DMS53 treated with DMSO at 0.1 percent for 48 hours (cell line): Measurements from ENCODE around the gene SLC22A14.
"Not testable (repeated sequence)": the region's sequence is repeated elsewhere in the genome, so short reads cannot be mapped to it uniquely, and the experiment has no call there.

Experiments
- DNase-seq: peaks from one replicate; lab custom pipeline; 2025; ENCODE audit not compliant: unreplicated experiment; lab: John Stamatoyannopoulos, UW

Gene SLC22A14

DNA sequence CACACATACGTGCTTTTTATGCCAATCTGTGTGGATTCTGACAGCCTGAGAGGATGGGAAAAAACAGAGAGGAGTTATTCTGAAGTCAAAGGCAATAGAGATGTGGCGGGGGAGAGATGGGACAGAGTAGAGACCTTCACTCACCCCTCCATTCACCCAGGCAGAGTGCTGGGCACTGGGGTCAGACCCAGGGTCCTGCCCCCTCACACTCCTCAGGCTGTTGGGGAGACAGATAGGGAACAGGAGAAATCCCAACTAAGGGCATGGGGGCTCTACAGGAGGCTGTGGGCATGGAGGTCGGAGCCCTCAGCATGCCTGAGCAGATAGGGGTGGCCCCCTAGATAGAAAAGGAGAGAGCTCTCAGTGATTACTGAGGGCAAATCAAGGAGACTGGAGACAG is 30.3 kb downstream of the SLC22A14 start:
- DNase-seq, result no peak

DNA sequence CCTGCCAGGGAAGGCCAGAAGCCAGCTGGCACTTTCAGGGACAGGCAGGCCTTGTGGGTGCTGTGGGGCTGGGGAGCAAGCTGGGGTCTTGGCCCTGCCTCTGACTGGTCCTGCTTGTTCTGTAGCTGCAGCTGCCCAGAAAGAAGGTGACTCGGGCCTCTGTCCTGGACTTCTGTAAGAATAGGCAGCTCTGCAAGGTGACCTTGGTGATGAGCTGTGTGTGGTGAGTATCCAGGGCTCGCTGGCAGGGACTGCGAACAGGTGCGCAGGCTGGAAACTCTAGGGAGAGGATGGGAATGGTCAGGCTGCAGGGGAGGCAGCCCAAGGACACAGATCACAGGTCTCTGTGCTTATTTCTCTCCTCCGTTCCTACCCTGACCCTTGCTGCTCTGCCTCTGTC is 31.2 kb downstream of the SLC22A14 start:
- no peak for DNase-seq

DNA sequence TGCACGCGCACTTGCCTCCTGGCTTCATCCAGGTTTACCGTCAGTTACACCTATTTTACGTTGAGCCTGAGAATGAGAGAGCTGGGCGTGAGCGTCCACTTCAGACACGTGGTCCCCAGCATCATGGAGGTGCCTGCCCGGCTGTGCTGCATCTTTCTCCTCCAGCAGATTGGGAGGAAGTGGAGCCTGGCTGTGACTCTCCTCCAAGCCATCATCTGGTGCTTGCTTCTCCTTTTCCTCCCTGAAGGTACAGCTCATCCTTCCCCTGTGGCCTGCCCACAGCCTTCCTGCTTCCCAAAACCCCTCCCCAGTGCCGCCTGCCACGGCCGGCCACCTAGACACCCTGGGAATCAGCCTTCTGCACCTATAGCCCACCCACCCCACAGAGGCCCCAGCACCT is 31.6 kb downstream of the SLC22A14 start:
- DNase-seq, result no peak

DNA sequence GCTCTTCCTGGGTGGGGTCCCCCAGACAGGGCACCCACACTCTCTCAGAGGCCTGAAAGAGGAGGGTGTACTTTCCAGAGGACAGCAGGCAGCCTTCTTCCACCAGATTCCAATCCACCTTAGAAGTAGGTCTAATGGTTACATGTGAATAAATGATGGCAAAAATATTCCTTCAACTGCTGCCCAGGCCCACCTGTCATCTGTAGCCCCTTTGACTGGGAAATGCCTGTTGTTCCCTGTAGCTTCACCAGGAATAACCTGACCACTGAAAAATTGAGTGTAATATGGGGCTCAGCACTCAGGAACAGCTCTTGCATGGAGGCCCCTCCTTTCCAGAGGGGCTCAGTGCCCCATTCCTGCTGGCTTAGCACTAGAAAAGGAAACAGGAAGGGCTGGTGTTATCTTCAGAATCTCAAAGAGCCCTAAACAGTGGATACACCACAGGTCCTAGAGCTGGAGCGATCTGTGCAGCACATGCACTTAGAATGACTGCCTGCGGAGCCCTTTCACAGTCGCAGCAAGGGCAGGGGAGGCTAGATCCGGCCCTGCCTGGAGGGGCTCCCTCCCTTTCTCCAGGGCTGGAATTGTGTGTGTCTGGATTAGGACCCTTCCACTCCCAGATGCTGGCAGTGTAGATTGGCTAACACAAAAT is 32.1 kb downstream of the SLC22A14 start:
- no peak for DNase-seq

DNA sequence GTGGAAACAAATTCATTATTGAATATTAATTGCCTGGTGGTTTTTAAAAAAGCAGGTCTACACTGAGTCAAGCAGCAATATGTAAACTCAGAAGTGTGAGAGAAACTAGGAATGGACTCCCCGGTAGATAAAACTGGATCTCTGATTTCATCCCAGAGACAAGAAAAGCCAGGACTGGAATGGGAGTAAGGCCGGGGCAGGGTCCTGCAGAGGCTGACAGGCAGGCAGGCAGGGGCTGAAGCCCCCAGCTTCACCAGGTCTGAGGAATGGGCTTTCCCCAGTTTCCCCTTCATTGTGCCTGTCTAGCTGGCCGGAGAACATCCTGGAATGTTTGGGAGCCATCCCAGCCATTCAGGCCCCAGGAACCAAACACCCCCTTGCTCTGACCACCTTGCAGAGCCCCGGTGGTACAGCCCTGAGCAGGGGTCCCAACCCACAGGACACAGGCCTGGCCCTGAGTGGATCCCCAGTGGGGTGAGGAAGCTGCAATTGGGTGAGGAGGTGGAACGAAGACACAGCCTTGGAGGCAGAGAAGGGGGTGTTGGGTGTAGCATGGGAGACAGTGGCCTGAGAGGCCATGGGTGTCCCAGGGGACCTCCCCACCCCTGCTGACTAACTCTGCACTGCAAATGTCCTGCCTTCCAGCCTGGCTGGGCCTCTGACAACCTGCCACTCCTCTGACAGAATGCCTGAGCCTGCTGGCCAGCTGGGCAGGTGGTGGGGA is 32.8 kb downstream of the SLC22A14 start:
- no peak for DNase-seq

DNA sequence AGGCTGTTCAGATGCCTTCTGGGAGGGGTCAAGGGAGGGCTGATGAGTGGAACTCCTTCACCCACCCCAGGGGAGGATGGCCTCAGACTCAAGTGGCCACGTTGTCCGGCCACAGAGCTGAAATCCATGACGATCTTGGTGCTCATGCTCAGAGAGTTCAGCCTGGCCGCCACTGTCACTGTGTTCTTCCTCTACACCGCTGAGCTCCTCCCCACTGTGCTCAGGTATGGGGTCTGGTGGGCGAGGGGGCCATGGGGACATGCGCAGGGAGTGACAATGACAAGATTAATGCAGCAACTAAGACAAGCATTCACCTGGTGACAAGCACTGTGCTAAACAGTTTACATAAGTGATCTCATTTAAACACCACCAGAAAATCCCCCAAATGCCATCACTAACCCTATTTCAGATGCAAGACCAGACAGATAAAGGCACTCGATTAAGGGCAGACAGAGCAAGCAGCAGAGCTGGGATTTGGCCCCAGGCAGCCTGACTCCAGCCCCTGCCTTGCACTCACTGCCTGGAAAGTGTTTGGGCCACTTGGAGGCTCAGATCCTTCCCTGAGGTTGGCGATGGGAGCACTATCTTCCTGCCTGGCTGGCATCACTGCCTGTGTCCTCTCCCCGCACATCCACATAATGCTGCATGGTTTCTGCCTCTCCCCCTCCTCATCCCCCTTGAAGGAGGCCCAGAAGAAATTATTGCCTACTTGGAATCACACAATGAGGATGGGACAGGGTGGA is 33.6 kb downstream of the SLC22A14 start:
- DNase-seq, result no peak

DNA sequence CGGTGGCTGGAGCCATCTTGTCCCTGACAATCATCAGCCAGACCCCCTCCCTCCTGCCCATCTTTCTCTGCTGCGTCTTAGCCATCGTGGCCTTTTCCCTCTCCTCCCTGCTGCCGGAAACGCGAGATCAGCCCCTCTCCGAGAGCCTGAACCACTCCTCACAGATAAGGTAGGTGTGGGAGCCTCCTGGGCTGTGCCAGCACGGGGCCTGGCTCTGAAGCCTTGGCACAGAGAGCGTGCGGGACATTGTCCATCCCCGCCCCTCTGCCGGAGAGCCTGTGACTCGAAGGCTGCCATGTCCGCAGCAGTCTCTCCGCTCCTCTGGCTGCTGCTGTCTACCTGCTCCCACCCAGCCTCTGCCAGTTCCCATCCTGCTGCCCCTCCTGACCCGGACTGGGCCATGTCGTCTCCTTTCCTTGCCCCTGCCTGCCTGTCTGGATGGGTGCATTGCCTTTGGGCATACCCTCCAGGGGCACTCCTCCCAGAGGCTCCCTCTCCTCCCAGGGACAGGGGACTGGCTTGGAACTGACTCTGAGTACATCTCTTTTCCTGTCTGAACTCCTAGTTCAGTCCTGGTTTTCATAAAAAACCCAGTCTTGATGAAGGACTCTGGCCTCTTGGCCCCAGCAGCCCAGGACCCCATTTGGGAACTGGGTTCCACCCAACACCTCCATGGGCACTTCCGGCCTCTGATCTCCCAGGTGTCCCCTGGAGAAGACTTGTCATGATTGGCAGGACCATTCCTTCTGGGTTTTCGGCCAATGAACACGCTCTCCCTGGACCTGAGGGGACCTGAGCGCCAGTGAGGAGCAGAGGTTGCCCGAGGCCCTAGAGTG is 34.5 kb downstream of the SLC22A14 start:
- no peak for DNase-seq

DNA sequence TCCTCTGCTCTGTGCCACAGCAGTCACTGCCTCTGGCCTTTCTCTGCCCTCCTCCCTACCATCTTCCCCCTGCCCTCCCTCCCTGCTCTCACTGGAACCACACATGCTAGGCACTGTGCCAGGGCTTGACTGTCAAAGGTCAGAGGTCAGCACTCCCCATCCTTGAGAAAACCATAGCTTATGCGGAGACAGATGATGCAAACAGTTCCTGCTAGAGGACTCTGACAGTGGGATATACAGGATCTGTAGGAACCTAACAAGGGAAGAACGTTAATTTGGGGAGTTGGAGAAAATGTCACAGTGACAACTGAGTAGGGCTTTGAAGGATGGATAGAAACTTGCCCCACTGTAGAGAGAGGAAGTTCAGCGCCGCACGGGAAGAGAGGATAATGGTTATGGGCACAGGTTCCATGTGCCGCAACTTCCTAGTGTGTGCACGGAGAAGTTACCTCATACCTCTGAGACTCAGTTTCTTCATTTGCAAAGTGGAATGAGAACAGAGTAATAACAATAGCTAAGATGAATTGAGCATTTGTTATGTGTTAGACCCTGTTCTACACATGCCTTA is 35.2 kb downstream of the SLC22A14 start:
- DNase-seq, result no peak

DNA sequence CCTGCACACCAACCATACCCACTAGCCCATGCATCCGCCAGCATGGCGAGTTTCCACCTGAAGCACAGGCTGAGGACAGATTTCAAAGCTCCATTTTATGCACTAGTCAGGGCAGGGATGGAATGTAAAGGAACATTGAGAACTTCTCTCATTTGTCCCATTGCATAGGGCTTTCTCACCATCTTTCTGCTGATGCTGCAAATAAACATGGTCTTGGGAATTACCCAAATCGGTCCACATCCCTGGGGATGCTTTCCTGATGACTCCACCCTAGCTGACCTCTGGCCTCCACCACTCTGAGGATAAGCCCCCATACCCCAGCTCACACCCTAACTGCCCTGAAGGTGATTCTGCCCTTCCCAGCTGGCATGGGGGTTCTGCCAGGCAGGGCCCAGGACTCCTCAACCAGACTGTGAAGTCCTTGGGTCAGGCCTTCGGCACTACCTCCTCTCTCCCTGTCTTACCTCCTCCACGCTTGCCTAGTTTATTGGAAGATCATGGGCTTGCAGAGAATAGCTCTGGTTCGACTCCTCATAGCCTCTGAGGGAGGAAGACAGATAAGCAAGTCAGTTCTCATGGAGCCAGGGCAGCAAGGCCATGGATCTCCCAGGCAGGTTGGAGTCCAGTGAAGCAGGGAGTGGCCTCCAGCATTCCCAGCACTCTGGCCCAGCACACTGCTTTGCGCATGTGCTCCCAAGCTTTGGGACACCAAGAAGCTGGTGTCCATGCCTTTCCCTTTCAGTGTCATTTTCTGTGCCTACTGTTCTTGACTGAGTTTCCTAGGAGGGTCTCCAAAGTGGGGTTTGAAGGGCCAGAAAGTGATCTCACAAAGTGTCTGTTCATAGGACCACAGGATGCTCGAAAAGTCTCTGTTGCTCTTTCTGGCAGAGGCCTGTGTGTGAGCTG is 36.9 kb downstream of the SLC22A14 start:
- DNase-seq, result no peak

DNA sequence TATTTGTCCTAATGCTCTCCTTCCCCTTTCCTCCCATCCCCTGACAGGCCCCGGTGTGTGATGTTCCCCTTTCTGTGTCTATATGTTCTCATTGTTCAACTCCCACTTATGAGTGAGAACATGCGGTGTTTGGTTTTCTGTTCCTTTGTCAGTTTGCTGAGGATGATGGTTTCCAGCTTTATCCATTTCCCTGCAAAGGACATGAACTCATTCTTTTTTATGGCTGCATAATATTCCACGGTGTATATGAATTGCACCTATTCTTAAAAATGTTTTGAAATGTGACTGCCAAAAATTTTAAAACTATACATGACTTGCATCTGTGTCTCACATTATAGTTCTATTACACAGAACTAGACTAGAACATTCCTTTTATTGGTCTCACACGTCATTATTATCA is 38.5 kb downstream of the SLC22A14 start:
- not testable (repeated sequence) for DNase-seq

DNA sequence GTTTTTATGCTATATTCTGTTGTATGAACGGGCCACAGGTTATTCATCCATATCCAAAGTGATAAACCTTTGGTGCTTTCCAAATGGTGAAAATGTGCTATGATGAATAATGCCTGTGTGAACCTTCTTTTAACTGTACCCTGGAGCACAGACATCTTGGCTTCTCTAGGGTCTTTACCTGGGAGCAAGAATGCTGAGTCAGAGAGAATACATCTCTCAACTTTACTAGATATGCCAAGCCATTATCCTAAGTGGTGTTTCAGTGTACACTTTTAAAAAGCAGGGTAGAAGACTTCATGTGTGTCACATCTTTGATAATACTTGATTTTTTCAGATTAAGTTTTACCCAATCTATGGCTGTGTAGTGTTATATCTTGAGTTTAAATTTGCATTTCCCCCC is 41.0 kb downstream of the SLC22A14 start:
- no peak for DNase-seq

DNA sequence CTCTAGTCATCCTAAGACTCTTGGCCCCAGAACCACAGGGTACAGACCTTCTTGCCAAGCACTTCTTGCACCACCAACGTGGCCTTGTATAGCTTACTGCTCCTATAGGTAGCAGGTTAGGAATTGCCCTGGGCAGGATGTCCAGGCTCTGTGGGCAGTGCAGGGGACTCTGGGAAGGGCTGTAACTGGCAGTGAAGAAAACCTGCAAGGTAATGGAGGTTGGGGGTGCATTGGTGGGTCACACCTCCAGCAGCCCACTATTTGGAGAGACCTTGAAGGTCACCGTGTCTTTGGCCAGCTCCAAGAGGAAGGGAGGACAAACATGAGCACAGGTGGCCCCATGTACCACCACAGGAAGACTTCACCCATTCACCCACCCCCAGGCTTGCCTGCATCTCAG is 43.2 kb downstream of the SLC22A14 start:
- DNase-seq, result no peak

DNA sequence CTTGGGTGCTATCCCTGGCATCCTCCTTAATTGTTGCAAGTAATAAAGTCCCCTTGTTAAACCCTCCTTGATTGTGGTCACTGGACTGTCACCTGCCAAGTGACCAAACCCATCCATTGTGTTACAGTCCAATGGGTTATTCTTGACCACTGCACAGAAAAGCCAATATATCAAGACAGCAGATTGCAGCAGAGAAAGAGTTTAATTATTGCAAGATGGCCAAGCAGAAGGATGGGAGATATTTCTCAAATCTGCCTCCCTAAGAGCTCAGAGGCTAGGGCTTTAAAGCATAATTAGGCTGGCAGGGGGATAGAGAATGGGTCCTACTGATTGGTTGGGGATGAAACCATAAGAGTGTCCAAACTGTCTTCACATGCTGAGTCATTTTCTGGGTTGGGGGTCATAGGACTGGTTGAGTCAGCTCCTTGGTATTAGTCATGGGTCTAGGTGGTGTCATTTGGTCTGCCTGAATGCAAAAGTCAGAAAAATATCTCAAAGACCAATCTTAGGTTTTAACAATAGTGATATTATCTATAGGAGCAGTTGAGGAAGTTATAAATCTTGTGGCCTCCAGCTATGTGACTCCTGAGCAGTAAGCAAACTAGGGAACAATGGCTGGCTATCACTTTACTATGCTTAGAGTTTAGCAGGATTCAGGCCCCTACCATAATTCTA is 45.4 kb downstream of the SLC22A14 start:
- no peak for DNase-seq

DNA sequence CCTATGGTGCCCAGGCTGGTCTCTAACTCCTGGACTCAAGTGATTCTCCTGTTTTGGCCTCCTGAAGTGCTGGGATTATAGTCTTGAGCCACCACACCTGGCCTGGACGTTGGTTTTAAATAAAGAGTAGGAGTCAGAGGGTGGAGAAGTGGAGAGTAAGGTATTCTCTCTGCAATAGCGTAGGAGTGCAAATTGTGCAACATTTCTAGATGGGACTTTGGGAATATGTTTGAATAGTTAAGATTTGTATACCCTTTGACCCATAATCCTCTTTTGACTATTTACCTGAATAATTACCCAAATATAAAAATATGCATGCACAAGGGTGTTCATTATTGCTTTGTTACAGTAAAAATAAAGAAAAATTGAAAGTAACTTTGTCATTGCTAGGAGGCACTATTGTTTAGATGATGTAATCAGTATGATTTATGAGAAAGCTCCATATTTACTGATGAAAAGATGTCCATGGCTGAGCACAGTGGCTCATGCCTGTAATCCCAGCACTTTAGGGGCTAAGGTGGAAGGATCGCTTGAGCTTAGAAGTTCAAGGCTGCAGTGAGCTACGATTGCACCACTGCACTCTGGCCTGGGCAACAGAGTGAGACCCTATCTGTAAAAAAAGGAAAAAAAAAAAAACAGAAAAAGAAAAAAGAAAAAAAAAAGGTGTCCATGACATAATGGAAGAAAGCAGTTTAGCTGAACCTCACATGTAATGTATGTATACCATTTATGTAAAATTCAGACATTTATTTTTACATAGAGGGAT is 49.3 kb downstream of the SLC22A14 start:
- no peak for DNase-seq

DNA sequence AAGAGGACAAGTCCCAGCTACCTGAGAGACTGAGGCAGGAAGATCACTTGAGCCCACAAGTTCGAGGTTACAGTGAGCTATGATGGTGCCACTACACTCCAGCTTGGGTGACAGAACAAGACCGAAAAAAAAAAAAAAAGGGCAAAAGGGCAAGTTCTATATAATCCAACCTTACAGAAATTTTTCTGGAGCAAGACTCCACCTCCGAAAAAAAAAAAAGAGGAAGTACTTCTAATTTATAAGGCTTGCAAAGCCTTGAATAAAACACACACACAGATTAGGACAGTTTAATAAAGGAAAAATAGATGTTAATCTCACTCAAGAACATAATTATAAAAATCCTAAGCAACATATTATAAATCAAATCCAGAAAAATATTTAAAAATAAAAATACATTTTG is 50.1 kb downstream of the SLC22A14 start:
- DNase-seq, result no peak

DNA sequence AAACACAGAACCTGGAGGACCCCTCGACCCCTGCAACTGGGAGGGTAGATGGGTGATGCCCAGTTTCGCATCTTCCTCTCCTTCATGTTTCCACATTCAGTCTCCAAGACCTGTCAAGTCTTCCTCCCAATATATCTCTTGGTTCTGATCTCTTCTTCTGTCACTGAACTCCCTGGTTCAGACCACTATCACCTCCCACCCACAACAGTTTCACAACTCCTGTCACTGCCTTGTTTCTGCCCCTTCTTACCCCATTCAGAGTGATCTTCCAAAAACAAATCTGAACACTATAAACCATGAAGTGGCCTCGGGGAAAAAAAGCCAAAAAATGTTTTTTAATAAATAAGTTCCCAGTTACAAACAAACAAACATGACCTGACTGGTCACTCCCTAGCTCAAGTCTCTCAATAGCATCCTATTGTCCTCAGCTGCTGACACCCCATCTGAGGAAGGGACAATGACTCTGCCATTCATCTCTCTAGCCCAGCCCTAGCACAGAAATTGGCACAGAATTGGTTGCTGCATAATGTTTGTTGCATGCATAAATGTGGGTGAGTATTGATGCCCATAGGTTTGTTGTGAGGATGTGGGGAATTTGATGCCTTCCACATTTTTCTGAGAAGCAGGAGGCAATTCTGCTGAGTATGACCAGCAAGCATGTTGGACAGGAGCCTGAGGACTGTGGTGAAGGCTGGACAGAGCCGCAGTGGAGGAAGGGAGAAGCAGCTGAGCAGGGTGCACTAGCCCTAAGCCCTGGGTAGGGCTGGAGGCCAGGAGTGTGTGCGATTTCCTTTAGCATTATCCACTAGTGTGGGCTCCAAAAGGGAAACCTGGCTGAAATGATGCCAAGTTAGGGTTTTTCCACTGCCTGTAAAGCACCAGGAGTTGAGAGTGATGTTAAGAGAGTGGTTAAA is 52.3 kb downstream of the SLC22A14 start:
- DNase-seq, result no peak

DNA sequence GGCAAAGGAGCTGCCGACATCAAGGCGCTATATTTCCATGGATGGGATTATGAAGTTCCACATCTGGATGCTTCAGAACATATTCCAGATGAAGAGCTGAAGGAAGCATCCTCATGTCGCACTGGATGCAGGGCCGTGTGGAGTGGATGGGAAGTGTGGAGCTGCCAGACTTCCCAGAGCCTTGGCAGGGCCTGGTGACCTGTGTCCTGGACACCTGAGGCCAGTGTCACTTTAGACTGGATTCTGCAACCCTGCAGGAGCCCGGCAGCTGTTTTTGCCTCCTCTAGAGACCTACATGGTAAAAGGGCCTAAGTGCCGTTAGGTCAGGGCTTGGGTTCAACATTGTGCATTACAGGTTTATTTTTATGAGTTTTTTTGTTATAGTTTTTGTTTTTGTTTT is 53.2 kb downstream of the SLC22A14 start:
- DNase-seq, result no peak

DNA sequence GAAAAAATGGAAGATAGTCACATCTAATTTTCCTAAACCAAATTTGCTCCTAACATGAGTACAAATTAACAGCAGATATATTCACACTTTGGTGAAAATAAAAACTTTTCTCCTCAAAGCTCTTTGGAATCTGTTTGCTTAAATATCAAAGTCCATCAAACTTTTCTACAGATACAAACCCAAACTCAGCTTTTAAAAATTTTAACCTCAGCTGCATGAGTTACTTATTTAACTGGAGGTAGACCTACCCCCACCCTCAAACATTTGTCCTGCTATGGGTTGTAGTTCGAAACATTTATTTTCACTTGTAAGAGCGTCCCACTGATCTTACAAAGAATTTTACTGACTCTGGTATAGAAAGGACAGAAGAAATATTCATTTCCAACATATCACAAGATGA is 55.6 kb downstream of the SLC22A14 start:
- DNase-seq, result no peak
